GM21825 (cell line): ENCODE measurements around the gene ZNF366.

Experiments used
- ATAC-seq: cut with Tn5 transposase; IDR thresholded peaks from one replicate; pipeline ENCODE4 v1.9.1; 2021; ENCODE audit warnings: mild to moderate bottlenecking, moderate library complexity; ENCODE audit not compliant: unreplicated experiment

The ZNF366 gene

DNA sequence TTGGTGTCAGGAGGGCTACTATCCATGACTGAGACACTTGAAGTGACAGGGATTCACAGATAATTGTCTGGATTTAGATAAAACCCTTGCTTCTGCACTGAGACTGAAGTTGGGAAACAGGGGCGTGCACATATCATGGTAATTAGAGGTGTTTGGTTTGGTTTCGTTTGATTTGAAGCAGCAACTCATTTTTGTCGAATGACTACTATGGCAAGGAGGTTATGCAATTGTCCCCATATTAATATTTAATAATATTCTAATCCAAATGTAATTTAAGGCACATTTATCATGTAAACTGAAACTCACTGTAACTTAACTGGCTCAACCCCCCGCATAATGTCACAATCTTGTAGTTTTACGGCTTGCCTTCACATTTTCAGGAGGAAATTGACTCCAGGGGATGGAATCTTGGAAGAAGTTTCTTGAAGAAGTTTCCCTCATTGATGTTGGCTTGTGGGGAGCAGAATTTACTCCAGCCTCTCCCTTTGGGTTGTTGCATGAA, 12.5 kb downstream of the ZNF366 start:
- no peak for ATAC-seq

DNA sequence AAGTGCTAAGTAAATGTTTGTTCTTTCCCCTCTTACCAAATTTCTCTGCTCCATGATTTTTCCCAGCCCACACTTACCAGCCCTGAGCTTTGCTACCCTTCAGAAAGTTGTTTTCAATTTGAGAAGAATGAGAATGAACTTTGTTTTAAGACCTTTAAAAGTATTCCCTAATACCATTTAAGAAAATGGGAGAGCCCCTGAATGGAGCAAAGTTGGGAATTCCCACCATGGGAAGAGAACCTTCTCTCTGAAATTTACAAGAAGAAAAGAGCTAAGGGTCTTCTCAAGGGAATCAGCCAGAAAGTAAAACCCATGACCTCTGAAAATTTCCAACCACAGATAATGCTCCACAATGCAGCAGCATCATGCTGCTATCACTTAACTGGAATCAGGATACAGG, 17.7 kb downstream of the ZNF366 start:
- ATAC-seq, result no peak

DNA sequence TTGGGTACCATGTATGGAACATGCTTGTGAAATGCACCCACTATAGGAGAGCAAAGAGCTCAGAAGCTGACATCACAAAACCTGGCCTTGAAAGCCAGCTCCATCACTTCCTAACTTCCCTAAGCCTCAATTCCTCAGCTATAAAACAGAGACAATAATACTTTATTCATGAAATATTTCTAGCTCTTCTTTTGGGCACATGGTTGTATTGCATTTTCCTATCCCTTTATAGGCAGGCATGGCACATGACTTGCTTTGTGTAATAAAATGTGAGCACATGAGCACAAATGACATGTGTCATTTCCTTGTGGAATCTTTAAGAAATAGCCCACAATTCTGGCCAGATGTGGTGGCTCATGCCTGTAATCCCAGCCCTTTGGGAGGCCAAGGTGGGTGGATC, 18.5 kb downstream of the ZNF366 start:
- ATAC-seq, result no peak

DNA sequence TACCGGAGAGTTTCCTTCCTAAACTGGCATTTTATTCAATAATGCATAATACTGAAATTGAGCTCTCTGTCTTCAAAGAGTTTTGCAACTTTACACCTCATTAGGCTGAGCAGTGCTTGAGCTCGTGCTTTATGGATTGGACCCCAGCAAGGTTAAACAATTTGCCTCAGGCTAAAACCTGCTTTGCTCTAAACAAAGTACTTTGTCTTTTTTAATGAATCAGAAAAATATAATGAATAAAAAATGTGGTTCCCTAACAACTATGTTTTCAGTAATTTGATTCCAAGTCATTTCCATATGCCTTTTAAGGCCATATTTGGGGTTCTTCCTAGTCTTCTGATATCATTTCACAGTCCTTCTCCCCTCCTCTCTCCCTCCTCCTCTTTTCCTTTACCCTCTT, 20.0 kb downstream of the ZNF366 start:
- ATAC-seq, result no peak

DNA sequence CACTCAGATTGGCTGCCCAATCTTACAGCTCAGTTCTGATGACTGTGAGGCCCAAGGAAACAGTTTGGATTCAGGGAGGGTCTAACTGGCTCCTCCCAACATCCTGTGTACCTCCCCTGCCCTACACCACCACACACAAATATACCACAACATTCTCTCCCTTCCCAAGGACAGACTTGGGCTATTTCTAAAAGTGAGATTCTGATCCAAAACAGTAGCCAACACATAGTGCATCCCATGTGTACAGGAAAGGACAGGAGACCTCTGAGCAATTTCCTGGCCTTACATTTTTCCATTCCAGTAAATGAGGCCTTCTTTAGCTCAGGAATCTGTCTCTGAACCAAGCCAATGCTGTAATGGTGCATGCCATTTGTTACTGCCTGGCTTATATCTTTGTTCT, 20.8 kb downstream of the ZNF366 start:
- no peak for ATAC-seq

DNA sequence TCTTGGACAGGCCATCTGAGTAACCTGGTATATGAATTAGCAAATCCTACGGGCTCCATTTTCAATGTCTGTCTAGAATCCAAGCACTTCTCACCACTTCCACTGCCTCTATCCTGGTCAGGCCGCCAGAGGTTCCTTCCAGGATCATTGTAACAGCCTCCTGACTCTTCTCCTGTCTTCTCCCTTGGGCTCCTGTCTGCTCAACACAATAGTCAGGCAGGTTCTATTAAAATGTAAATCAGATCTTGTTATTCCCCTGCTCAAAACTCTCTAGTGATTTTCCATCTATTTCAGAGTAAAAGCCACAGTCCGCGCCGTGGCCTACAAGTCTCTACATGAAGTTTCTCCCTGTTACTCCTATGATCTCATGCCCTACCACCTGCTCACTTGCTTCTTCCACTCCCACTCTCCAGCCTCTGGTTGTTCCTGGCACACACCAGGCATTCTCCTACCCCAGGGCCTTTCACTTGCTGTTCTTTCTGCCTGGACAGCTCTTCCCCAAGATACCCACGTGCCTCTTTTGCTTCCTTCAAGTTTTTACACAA, 21.7 kb downstream of the ZNF366 start:
- no peak for ATAC-seq

DNA sequence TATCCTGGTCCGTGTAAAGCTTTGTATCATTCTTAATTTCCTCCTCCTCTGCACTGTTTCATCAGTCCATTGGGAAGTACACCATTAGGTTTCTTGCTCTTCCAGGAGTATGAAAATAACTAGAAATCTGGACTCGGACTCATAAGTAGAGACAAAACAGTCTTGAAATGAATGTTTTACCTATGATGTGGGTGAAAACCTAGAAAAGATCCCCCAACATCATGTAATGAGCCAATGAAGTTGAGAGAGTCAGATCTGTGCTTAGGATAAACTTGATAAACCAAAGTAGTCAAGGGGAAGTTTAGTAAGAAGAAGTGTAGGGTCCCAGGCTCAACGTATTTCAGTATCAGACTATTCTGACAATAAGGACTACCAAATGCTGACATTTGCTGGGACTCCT, 25.2 kb downstream of the ZNF366 start:
- no peak for ATAC-seq

DNA sequence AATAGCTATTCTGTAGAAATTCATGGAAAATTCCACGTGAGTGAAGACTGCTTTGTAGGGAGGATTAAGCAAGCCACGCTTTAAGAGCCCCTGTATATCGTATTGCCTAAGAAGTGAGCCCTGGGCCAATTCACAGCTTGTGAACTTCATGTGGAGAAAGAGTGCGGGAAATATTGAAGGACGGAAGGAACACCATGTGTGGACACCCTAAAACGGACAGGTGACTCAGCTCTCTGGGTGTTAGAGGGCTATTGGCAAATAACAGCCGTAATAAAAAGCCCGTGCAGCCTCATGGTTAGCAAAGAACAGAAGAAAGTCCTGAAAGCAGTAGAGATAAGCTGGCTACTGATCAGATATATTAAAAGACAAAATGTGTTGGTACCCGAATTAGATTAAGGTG, 26.4 kb downstream of the ZNF366 start:
- no peak for ATAC-seq

DNA sequence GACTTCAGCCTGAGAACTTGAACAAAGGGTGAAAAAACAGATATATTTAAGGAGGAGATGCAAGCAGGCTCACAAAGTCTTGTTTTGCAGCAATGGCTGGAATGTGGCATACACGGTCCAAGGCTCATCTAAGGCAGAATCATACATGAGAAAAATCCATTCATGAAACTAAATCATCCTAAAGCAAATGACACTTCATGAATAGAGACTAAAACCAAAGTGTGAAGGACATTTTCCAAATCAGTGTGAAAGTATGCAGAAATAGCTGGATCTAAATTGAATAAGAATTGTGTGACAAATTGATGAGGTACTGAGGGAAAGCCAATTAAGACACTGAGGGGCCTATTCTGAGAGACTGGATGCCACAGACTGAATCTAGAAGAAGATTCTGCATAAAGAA, 27.3 kb downstream of the ZNF366 start:
- no peak for ATAC-seq

DNA sequence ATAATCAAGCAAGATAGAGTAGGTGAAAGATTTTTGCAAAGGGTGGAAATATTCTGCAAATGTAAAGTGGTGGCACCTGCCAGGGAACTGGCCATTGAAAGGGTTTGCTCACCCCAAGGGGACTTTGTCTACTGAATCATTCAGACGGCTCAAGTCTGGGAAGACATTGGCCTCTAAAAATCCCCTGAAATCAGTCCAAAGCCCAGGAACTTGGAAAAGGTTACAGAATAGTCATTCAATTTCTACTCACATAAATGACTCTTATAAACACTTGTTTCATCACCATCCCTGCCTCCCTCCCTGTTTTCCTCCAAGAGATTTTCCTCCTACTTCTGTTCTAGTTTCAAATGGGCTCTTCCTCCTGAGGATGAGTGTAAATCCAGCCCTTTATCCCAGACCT, 28.5 kb downstream of the ZNF366 start:
- ATAC-seq, result no peak

DNA sequence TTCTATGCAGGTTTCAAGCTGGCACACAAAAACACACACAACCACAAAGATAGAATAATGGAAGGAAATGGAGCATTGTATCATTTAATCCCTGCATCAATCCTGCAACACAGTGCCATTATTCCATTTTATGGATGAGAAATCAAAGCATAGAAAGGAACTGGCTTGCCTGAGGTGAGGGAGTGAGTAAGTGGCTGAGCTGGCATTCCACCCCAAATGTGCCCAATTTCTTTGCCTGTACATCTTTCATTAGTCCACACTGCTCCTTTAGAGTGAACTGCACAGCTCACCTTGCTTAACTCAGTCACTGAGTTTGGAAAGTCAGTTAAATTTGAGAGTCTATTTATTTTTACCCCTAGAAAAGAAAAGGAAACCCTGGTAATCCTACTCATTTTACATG, 28.9 kb downstream of the ZNF366 start:
- no peak for ATAC-seq

DNA sequence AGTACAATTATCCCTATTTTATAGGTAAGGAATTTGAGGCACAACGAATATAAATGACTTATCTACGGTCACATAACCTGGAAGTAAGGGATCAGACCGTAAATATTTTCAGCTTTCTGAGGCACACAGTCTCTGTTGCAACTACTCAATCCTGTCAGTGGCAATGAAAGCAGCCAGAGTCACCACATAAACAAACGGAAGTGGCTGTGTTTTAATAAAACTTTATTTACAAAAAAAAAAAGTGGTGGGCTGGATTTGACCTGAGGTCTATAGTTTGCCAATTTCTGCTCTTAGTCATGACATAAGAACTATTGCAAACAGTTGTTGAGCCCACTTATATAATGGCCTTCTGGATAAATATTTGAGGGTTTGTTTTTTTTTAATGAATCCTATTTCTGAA, 29.6 kb downstream of the ZNF366 start:
- ATAC-seq, result no peak

DNA sequence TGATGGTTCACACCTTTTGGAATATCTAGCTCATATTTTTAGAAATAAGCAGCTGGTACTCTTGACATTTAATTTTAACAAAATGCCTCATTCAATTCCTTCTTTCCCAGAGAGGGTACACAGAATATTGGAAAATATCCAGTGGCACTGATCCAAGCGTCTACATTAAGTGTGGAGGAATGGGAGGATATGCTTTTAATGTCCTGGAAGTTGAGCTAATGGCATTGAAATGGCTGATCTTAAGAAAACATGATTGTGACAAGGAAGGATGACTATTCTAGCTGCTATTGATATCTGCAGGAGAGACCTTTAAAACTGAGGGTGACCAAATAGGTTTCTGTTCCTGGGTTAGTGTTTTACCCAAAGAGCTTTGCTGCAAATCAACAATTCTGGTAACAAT, 30.0 kb downstream of the ZNF366 start:
- no peak for ATAC-seq

DNA sequence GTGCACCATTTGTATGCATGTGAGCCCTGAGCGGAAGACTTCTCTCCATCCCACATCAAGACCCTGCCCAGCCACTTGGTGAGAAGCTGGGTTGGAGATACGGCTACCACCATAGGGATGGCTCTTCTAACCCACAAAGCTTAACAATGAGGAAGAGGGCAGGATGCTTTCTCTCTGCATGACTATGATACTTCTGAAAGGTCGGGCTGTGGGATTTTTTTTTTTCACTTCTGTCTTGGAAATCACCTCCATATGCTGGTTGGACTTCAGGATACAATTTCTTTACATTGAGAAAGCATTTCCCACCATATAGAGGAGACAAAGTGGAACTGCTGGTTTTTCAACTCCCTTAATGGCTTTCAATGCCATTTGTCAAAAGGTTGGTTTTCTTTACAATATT, 30.5 kb downstream of the ZNF366 start:
- ATAC-seq, result no peak

DNA sequence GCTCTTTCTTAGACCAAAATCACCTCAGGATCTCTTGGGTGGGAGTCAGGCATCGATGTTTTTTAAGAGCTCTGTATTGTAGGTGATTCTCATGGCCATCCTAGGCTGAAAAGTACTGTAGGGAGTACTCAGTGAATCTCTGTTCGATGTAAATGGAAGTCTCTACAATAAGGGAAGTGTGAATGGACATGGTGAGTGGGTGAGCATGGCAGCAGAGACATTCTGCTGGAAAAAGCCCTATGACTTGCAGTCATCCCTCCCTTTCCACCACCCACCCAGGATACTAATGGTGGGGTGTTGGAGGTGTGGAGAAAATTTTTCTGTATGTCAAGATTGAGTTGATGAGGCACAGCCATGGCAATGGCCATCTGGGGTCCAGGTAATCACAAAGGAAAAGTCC, 30.9 kb downstream of the ZNF366 start:
- no peak for ATAC-seq

DNA sequence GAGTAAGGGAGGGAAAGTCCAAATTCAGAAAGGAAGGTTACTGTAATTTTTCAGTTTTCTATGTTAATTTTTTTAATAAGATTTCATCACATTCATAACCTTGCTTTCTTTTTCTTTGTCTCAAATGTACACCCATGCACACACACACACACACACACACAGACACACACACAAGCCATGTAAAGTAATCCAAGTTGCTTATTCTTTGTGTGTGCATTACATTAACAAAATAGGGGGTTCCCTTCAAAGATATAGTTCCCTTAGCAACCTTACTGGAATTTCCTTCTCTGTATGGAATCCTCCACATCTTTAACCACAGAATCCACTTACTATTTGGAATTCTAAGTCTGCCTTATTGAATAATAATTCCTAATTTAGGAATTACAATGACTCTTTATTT, 32.7 kb downstream of the ZNF366 start:
- no peak for ATAC-seq

DNA sequence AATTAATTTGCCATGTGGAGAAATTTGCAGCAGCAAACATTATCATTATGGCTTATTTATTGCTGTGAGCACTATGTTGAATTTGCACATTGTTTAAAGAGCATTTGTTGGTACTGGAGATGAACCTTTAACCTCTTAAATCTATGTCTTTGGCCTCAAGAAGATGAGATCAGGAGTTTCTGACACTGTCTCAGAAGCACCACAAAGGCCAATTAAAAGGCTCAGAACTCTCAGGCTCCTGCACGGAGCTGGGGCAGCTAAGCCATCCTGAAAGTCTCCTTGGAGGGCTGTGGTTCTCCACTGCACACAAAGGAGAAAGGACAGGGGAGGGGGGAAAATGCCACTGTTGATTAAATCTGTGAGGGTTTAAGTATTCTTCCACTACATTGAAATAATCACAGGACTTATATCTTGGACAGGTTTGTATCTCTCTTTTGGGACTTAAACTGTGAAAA, 33.1 kb downstream of the ZNF366 start:
- ATAC-seq, result no peak

DNA sequence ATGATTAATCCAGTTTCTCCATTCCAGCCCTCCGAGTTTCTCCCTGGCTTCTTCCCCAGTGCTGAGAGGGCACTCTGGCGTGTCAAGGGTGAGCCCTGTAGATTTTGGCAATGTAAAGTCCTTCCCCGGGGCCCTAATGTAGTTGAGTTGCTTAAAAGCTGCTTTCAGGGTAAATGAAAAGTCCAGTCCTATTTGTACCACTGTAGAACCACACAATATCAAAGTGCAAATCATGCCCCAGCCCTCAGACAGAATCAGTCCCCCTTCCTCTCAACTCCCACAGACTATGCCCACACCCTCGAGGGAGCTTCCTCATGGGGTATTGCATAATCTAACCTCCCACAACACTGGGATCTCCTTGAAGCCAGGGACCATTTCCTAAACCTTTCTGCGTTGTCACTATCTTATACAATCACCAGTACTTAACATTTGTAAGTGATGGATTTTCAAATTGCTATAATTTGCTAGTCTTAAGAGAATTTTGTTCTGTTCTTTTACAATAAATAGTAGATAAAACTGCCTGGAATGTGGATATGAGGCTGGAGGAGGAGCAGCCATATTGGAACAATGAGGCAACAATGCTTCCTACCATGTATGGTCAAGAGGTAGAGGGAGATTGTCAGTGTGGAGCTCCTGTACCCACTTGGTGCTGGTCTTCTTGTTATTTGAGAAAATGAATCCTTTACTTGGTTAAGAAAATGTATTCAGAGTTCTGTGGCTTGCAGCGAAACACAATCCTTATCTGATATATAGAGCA, 34.4 kb downstream of the ZNF366 start:
- no peak for ATAC-seq

DNA sequence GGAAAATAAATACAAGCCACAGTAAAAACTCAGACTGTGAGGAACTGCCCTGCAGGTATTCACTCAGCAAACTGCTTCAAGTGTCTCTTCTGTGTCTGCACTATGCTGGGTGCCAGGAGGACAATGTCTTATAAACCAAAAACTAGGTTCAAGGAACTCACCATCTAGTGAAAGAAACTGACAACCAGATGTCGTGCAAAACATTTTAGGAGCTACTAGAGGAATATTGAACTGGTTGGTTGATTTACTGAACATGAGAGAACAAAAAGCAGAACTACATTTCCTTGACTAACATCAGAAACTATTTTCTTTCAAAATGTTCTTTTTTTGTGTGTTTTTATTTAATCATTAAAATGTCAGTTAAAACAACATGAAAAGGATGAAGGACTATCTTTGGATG, 35.2 kb downstream of the ZNF366 start:
- ATAC-seq, result no peak

DNA sequence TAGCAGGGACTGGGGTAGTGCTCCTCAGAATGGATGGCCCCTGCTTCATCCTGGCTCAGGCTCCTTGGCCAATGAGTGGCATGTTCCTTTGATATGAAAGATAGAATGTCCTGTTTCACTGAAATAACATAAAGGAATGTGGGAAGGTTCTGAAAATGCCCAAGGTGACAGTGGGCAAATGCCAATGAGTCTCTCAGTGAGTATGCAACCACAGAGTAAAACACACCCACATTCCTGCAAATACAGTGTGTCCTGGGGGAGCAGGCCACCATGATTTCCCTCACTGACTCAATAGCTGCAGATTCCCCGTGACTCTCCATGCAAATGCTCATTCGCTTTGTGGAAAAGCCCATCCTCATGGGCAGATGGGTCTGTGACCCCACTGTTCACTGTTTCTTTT, 36.4 kb downstream of the ZNF366 start:
- no peak for ATAC-seq

DNA sequence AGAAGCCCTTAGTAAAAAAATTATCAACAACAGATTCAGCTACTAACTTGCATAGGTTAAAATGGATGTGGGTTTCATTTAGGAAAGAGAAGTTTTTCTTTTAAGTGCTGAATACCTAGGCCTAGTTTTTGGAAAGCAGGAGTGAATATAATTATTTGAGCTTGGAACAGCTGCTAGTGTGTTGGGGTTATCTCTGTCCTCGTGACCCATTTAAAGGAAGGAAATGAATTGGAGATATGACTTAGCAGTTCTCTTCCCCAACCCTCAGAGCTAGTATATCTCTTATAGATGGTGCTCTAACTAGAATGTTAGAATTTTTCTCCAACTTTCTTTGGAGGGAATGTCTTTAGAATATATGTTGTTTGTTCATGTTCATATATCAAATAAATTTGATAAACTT, 38.6 kb downstream of the ZNF366 start:
- no peak for ATAC-seq

DNA sequence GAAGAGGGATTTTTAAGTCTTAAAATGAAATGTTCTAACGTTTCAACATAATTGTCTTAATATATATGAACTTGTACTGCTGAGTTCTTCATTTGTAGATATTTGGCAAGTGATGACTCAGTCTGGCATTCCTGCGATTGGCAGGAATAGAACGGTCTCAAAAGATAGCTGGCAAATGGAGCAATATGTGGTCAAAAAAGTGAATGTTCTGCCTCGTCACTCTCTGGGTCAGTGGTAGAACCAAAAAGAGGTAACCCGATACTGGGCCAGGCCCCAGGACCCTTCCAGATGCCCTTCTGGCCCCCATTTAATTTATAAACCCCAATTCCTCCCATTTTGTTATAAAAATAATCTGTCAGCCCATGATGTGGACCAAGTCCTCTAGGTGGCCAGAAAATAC, 39.2 kb downstream of the ZNF366 start:
- ATAC-seq, result no peak

DNA sequence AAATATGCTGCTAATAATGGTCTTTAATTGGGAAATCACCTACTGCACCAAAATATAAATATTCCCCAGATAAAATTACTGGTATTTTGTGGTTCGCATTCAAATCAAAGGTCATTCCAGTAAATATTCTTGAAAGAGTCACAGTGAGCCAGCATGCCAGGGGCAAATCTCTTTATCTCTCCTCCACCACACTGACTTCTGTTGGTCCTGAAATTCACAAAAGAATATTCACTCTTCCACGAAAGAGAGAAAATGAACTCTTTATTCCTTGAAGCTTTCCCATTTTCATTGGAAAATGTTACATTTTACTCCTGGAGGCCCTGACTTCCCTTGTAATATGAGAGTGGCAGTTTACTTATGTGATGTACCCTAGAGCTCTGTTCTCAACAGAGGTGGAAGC, 39.7 kb downstream of the ZNF366 start:
- no peak for ATAC-seq
